ENCODE measurements around the gene ZNF423. TPM values are rescaled to one million over a fixed set of nuclear protein-coding genes. Genes with fewer than 3 reads are reported as not detected.

The ZNF423 gene
- total RNA-seq, 1 donor: 11.6 TPM

- no peak overlapping the region for H2AFZ ChIP-seq (ENCODE audit: low read length)
- H3K27ac ChIP-seq (ENCODE audit: low read depth, low read length): no peak overlapping the region
- H3K79me2 ChIP-seq (ENCODE audit: insufficient read depth, low read length): peaks cover 6% of the 10 kb centered on the region
- peaks cover 16% of the 10 kb centered on the region for H3K27me3 ChIP-seq (ENCODE audit: insufficient read depth, low read length)
- H4K20me1 ChIP-seq (ENCODE audit: insufficient read depth, low read length): peaks cover 31% of the 10 kb centered on the region
- no peaks in the 10 kb centered on the region for H3K36me3 ChIP-seq (ENCODE audit: insufficient read depth, low read length)
- H3K9me3 ChIP-seq (ENCODE audit: low read depth, low read length): no peaks in the 10 kb centered on the region
- H3K4me3 ChIP-seq (ENCODE audit: insufficient read depth, low read length): no peak overlapping the region
- DNase-seq (ENCODE audit: insufficient read length, low spot score, missing footprints): no peak
- TF ChIP-seq, protein P1, sequence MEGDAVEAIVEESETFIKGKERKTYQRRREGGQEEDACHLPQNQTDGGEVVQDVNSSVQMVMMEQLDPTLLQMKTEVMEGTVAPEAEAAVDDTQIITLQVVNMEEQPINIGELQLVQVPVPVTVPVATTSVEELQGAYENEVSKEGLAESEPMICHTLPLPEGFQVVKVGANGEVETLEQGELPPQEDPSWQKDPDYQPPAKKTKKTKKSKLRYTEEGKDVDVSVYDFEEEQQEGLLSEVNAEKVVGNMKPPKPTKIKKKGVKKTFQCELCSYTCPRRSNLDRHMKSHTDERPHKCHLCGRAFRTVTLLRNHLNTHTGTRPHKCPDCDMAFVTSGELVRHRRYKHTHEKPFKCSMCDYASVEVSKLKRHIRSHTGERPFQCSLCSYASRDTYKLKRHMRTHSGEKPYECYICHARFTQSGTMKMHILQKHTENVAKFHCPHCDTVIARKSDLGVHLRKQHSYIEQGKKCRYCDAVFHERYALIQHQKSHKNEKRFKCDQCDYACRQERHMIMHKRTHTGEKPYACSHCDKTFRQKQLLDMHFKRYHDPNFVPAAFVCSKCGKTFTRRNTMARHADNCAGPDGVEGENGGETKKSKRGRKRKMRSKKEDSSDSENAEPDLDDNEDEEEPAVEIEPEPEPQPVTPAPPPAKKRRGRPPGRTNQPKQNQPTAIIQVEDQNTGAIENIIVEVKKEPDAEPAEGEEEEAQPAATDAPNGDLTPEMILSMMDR (IDR thresholded peaks at IDR 0.05; ENCODE audit: extremely low read depth, low read depth, low read length): no peak
- H3K4me2 ChIP-seq (ENCODE audit: insufficient read depth, low read length): no peak overlapping the region
- H3K4me1 ChIP-seq (ENCODE audit: insufficient read depth, low read length): peaks cover 8% of the 10 kb centered on the region
These were observed 6.2 kb downstream of the ZNF423 start for GRCh38 chr16:49849754-49850108.

DNA sequence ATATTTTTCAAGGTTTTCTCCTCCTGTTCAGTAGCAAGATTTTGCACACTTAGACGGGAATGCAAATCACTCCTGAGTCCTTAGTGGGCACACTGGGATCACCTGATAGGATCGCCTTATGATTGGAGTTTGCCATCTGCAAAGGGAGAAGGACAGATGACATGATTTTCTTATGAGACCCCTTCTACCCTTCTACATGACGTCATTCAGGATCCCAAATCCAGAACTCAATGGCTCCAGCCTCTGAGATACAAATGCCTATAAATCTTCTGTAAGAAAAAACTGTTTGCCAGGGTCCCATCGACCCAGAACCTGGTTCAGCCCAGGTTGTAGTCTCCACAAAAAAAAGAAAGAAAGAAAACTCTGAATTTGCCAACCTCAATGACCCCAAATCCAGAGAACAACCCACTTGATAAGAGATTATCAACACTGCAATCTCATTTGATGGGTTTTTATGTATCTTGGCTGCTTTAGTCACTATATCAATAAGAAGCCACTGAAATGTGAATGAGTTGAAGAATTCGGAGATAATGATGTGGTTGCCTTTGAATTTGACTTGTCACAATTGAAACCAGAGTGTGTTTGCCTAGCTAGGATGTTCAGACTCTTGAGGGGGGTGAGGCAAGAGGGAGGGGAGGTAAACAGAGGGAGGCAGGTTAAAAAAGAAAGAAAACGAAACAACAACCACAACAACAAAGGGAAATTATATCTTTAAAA lies 6.7 kb downstream of the ZNF423 start:
- Histone ChIP-seq H3K9me3 (ENCODE audit: low read depth, low read length) (no peaks in the 10 kb centered on the region), H3K79me2 (ENCODE audit: insufficient read depth, low read length) (peaks cover 6% of the 10 kb centered on the region), H3K27ac (ENCODE audit: low read depth, low read length) (no peak overlapping the region), H3K4me1 (ENCODE audit: insufficient read depth, low read length) (peaks cover 4% of the 10 kb centered on the region), H3K4me3 (ENCODE audit: insufficient read depth, low read length) (no peak overlapping the region), H3K27me3 (ENCODE audit: insufficient read depth, low read length) (peaks cover 16% of the 10 kb centered on the region), H3K36me3 (ENCODE audit: insufficient read depth, low read length) (no peaks in the 10 kb centered on the region), H3K4me2 (ENCODE audit: insufficient read depth, low read length) (no peak overlapping the region), H2AFZ (ENCODE audit: low read length) (no peak overlapping the region), H4K20me1 (ENCODE audit: insufficient read depth, low read length) (peaks cover 31% of the 10 kb centered on the region)
- TF ChIP-seq, protein P1 (IDR thresholded peaks at IDR 0.05; ENCODE audit: extremely low read depth, low read depth, low read length): no peak
- no peak for DNase-seq (ENCODE audit: insufficient read length, low spot score, missing footprints)

GRCh38 chr16:49848530-49848929 lies 7.4 kb downstream of the ZNF423 start:
- Histone ChIP-seq H3K27ac (ENCODE audit: low read depth, low read length) (no peak overlapping the region), H3K79me2 (ENCODE audit: insufficient read depth, low read length) (peaks cover 3% of the 10 kb centered on the region), H3K4me1 (ENCODE audit: insufficient read depth, low read length) (no peaks in the 10 kb centered on the region), H4K20me1 (ENCODE audit: insufficient read depth, low read length) (peaks cover 28% of the 10 kb centered on the region), H3K27me3 (ENCODE audit: insufficient read depth, low read length) (peaks cover 10% of the 10 kb centered on the region), H3K4me3 (ENCODE audit: insufficient read depth, low read length) (no peak overlapping the region), H2AFZ (ENCODE audit: low read length) (no peak overlapping the region), H3K4me2 (ENCODE audit: insufficient read depth, low read length) (no peak overlapping the region), H3K36me3 (ENCODE audit: insufficient read depth, low read length) (no peaks in the 10 kb centered on the region), H3K9me3 (ENCODE audit: low read depth, low read length) (no peaks in the 10 kb centered on the region)
- DNase-seq (ENCODE audit: insufficient read length, low spot score, missing footprints): no peak
- TF ChIP-seq, protein P1 (IDR thresholded peaks at IDR 0.05; ENCODE audit: extremely low read depth, low read depth, low read length): no peak

DNA sequence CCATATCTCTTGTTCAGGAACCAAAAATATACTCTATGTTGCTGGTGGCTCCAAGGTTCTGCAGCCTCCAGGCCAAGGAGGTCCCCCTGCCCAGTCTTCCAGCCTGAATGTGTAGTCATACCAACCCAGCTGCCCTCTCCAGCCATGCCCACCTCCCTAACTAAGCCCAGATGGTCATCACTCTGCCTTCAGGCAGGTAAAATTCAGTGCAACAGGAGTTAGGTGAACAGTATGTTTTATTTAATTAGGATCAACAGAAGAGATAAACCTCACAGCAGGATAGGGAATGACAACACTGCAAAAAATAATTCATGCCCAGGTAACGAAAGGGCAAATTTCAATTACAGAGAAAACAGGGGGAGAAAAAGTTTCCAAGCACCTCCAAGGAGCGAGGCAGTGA lies 9.1 kb downstream of the ZNF423 start:
- H3K36me3 ChIP-seq (ENCODE audit: insufficient read depth, low read length): no peaks in the 10 kb centered on the region
- H3K4me2 ChIP-seq (ENCODE audit: insufficient read depth, low read length): no peak overlapping the region
- H3K4me3 ChIP-seq (ENCODE audit: insufficient read depth, low read length): no peak overlapping the region
- TF ChIP-seq, protein P1 (IDR thresholded peaks at IDR 0.05; ENCODE audit: extremely low read depth, low read depth, low read length): no peak
- H2AFZ ChIP-seq (ENCODE audit: low read length): no peak overlapping the region
- H4K20me1 ChIP-seq (ENCODE audit: insufficient read depth, low read length): peaks cover 21% of the 10 kb centered on the region
- H3K79me2 ChIP-seq (ENCODE audit: insufficient read depth, low read length): no peaks in the 10 kb centered on the region
- H3K4me1 ChIP-seq (ENCODE audit: insufficient read depth, low read length): no peaks in the 10 kb centered on the region
- no peak for DNase-seq (ENCODE audit: insufficient read length, low spot score, missing footprints)
- H3K9me3 ChIP-seq (ENCODE audit: low read depth, low read length): no peaks in the 10 kb centered on the region
- H3K27ac ChIP-seq (ENCODE audit: low read depth, low read length): no peak overlapping the region
- peaks cover 5% of the 10 kb centered on the region for H3K27me3 ChIP-seq (ENCODE audit: insufficient read depth, low read length)
